HepG2 (cell line): ENCODE results near the gene ZDHHC7. TPM values are rescaled to one million over a fixed set of nuclear protein-coding genes. Genes with fewer than 3 reads are reported as not detected.

Source experiments
- ATAC-seq: fragments of 200-7000 bp; cut with Tn5 transposase; 3 replicates; pipeline ENCODE4 v1.9.1; 2020; ENCODE audit warnings: mild to moderate bottlenecking, moderate library complexity
- BruUV-seq: library from RNA; stranded (reverse); fragments of 400-500 nt; replicated peaks from 2 replicates; lab custom pipeline; 2021; lab: Mats Ljungman, UMichigan
- CTCF ChIA-PET: fragments of 300-600 bp; formaldehyde crosslinking; extraction: SDS; loops from one replicate; lab custom pipeline; 2021; ENCODE audit warnings: low total read pairs, inconsistent platforms, low intra/inter-chr PET ratio; lab: Yijun Ruan, JAX
- POLR2A ChIA-PET: fragments of 350-600 bp; sonication (Branson Sonifier 250); formaldehyde crosslinking; loops from one replicate; lab custom pipeline; 2020; ENCODE audit warnings: antibody characterized with exemption, inconsistent platforms; lab: Yijun Ruan, JAX
- DNase-seq: peaks from one replicate; pipeline ENCODE4 v3.0.0-alpha.2; 2015; ENCODE audit warnings: low spot score
- FAIRE-seq: peaks from 3 replicates; lab custom pipeline; 2011; peaks lifted over from hg19 to GRCh38; lab: Jason Lieb, UNC
- H2AFZ ChIP-seq: one replicate; pipeline ENCODE4 v1.6.1; 2011; ENCODE audit warnings: low read length, inconsistent platforms
- H3K27ac ChIP-seq: fragments of 300-600 bp; 3 replicates; pipeline ENCODE4 v1.8.0; 2011; ENCODE audit warnings: mixed run types, mild to moderate bottlenecking, mixed read lengths, low read length, inconsistent platforms; ENCODE audit not compliant: insufficient read depth; ENCODE audit errors: extremely low read length
- H3K27me3 ChIP-seq, 2 experiments: fragments of 200-600 bp in 1 of 2; 2 replicates in 1 of 2; 3 replicates in 1 of 2; pipeline versions ENCODE4 v1.6.0 to v1.8.0; 2011; ENCODE audit warnings: low read length in 2 of 2, mild to moderate bottlenecking in 2 of 2, moderate library complexity in 2 of 2, inconsistent platforms in 1 of 2; ENCODE audit not compliant: insufficient read depth in 2 of 2, control insufficient read depth in 1 of 2
- H3K36me3 ChIP-seq, 2 experiments: fragments of 200-600 bp in 1 of 2; replicated peaks in 1 of 2; 2 replicates in 1 of 2; 3 replicates in 1 of 2; pipeline versions ENCODE4 v1.5.1 to v1.8.0; 2011; ENCODE audit warnings: low read length in 2 of 2, inconsistent platforms in 1 of 2; ENCODE audit not compliant: insufficient read depth in 2 of 2, control insufficient read depth in 1 of 2
- H3K4me1 ChIP-seq: 2 replicates; pipeline ENCODE4 v1.5.1; 2012; ENCODE audit warnings: low read length, inconsistent platforms; ENCODE audit not compliant: insufficient read depth
- H3K4me2 ChIP-seq: 2 replicates; pipeline ENCODE4 v1.6.0; 2011; ENCODE audit warnings: low read depth, low read length, inconsistent platforms
- H3K4me3 ChIP-seq, 3 experiments: fragments of 200-600 bp in 1 of 3; sonication (generic), shearing (Covaris generic) in 1 of 3; replicated peaks in 1 of 3; 2 replicates each; pipeline ENCODE4 v1.5.1; 2011 to 2016; ENCODE audit warnings: low read length in 3 of 3, inconsistent platforms in 2 of 3, low read depth in 2 of 3, mild to moderate bottlenecking in 2 of 3, control low read depth in 1 of 3, mixed read lengths in 1 of 3; ENCODE audit not compliant: insufficient read depth in 1 of 3
- H3K79me2 ChIP-seq: one replicate; pipeline ENCODE4 v1.6.1; 2011; ENCODE audit warnings: low read length, inconsistent platforms; ENCODE audit not compliant: insufficient read depth
- H3K9ac ChIP-seq: 2 replicates; pipeline ENCODE4 v1.6.0; 2011; ENCODE audit warnings: mild to moderate bottlenecking, low read depth, low read length, inconsistent platforms; ENCODE audit not compliant: insufficient read depth
- H3K9me3 ChIP-seq: 2 replicates; pipeline ENCODE4 v1.5.1; 2012; ENCODE audit warnings: mild to moderate bottlenecking, low read length
- H4K20me1 ChIP-seq: 2 replicates; pipeline ENCODE4 v1.6.0; 2011; ENCODE audit warnings: inconsistent platforms, mild to moderate bottlenecking, low read length, moderate library complexity; ENCODE audit not compliant: insufficient read depth
- CC2D1A ChIP-seq: sonication (generic); formaldehyde crosslinking; IDR thresholded peaks from 2 replicates; pipeline ENCODE4 v1.8.1; 2023; ENCODE audit warnings: mild to moderate bottlenecking, missing genetic modification reagents
- CENPX ChIP-seq: sonication (generic); formaldehyde crosslinking; IDR thresholded peaks from 2 replicates; pipeline ENCODE4 v1.9.0; 2021; ENCODE audit warnings: mild to moderate bottlenecking, missing genetic modification reagents, moderate library complexity
- FOXJ3 ChIP-seq: sonication (generic); formaldehyde crosslinking; IDR thresholded peaks from 2 replicates; pipeline ENCODE4 v1.4.0; 2020; ENCODE audit warnings: missing genetic modification reagents, mild to moderate bottlenecking, borderline replicate concordance
- FOXO1 ChIP-seq: sonication (generic); formaldehyde crosslinking; IDR thresholded peaks from 2 replicates; pipeline ENCODE4 v1.4.0; 2020; ENCODE audit warnings: missing genetic modification reagents
- GTF2F1 ChIP-seq: fragments of 150-350 bp; IDR thresholded peaks from 2 replicates; pipeline ENCODE4 v1.6.1; 2014; ENCODE audit warnings: low read length
- PCBP1 ChIP-seq: fragments of 200-400 bp; formaldehyde crosslinking; IDR thresholded peaks from 2 replicates; pipeline ENCODE4 v1.6.1; 2017; ENCODE audit warnings: mild to moderate bottlenecking, low read depth, low read length, borderline replicate concordance
- PTBP1 ChIP-seq: fragments of 200-400 bp; formaldehyde crosslinking; IDR thresholded peaks from 2 replicates; pipeline ENCODE4 v1.6.1; 2018; ENCODE audit warnings: low read length, low read depth; ENCODE audit not compliant: poor library complexity, severe bottlenecking
- SP5 ChIP-seq: IDR thresholded peaks from 2 replicates; pipeline ENCODE4 v1.6.1; 2016; ENCODE audit warnings: low read depth, borderline replicate concordance
- ZFY ChIP-seq: sonication (generic); formaldehyde crosslinking; IDR thresholded peaks from 2 replicates; pipeline ENCODE4 v1.4.0; 2020; ENCODE audit warnings: missing genetic modification reagents
- ZNF136 ChIP-seq: sonication (generic); formaldehyde crosslinking; IDR thresholded peaks from 2 replicates; pipeline ENCODE4 v1.8.1; 2022; ENCODE audit warnings: low read depth, mild to moderate bottlenecking, moderate library complexity, missing genetic modification reagents
- ZNF30 ChIP-seq: sonication (generic); formaldehyde crosslinking; IDR thresholded peaks from 2 replicates; pipeline ENCODE4 v1.5.0; 2020; ENCODE audit warnings: mild to moderate bottlenecking, missing genetic modification reagents
- ZNF598 ChIP-seq: sonication (generic); formaldehyde crosslinking; IDR thresholded peaks from 2 replicates; pipeline ENCODE4 v1.5.1; 2020; ENCODE audit warnings: mild to moderate bottlenecking, missing genetic modification reagents, borderline replicate concordance
- WGBS: methylation state at CpG from one replicate; pipeline ENCODE4 v1.1.6; 2017; ENCODE audit warnings: low lambda C conversion rate; 5-methylcytosine and 5-hydroxymethylcytosine counted together
- in situ Hi-C: cut with HindIII; loops from 2 replicates; pipeline ENCODE4 v1.10.0; 2017; ENCODE audit warnings: low pct_unique_long_range_greater_than_20kb; ENCODE audit not compliant: extremely low pct_ligation_motif_present
- intact Hi-C: fragments of 100-400 bp; cut with micrococcal nuclease; formaldehyde crosslinking; loops from one replicate; pipeline ENCODE4 v1.10.0; 2022; ENCODE audit not compliant: unreplicated experiment
- polyA plus RNA-seq, 8 experiments: library from polyadenylated mRNA; depleted of rRNA in 3 of 8; stranded (reverse) in 7 of 8; unstranded in 1 of 8; fragments of >200 nt; fragmentation: Illumina TruSeq in 4 of 8; extraction: Trizol in 4 of 8; gene quantifications; 2 replicates each; pipeline versions ENCODE4 v1.2.1 to v1.2.3, GENCODE V29; 2011 to 2016; ENCODE audit warnings: low read depth in 4 of 8, missing spikeins in 1 of 8, mixed read lengths in 1 of 8; ENCODE audit not compliant: insufficient read depth in 1 of 8
- total RNA-seq, 5 experiments: library from RNA; depleted of rRNA; stranded (reverse); fragments of >200 nt; fragmentation: Illumina TruSeq; extraction: Trizol; gene quantifications; 2 replicates each; pipeline ENCODE4 v1.2.3, GENCODE V29; 2016; ENCODE audit warnings: low read depth in 1 of 5
- TF ChIP-seq, protein P1 (sequence below): sonication (generic); formaldehyde crosslinking; IDR thresholded peaks from 2 replicates; pipeline ENCODE4 v1.5.0; 2020; ENCODE audit warnings: missing genetic modification reagents
- TF ChIP-seq, protein P2 (sequence below): sonication (generic); formaldehyde crosslinking; IDR thresholded peaks from 2 replicates; pipeline ENCODE4 v1.5.0; 2020; ENCODE audit warnings: missing genetic modification reagents

The ZDHHC7 gene
- total and polyA plus RNA-seq, 2 of the 13 experiments (the other 11 are each of a cell fraction or from before 2014, with no cell fraction given): 46.8 to 67.6 TPM

GRCh38 chr16:85046472-85046916 lies 35.2 kb upstream of the ZDHHC7 start:
- Histone ChIP-seq H3K9ac (no peak overlapping the region), H4K20me1 (no peaks in the 10 kb centered on the region), H3K36me3 (no peaks in the 10 kb centered on the region), H3K27ac (no peak overlapping the region), H2AFZ (no peak overlapping the region), H3K27me3 (peaks cover 3 to 56% of the 10 kb centered on the region in 2 experiments; a peak in 3 of 5 replicates), H3K9me3 (no peaks in the 10 kb centered on the region), H3K4me3 (no peak overlapping the region), H3K4me2 (peak overlapping the region; percentile 77), H3K4me1 (peaks cover 14% of the 10 kb centered on the region), H3K79me2 (no peaks in the 10 kb centered on the region)
- ChIA-PET POLR2A (interaction anchor here (1.2 kb wide), 1 partner anchor 19 kb away, joined by 6 read pairs; the partner anchor contains the start of gene KIAA0513), CTCF (no interaction called here)
- ATAC-seq (no peak), FAIRE-seq (no peak), DNase-seq (no peak)
- no TSS peak for BruUV-seq
- 59% methylated on average over 8 of the region's 8 CpGs for WGBS
- intact Hi-C loops: no loop called here
- in situ Hi-C loops: no loop called here
- no peak for TF ChIP-seq FOXO1 (CRISPR knock-in tag)
- no peak for TF ChIP-seq PTBP1
- no peak for TF ChIP-seq ZNF136

GRCh38 chr16:85045641-85046471 lies 34.5 kb upstream of the ZDHHC7 start:
- Histone ChIP-seq H3K4me2 (no peak overlapping the region), H3K4me1 (peaks cover 14% of the 10 kb centered on the region), H2AFZ (no peak overlapping the region), H3K9me3 (no peaks in the 10 kb centered on the region), H3K27ac (no peak overlapping the region), H3K79me2 (no peaks in the 10 kb centered on the region), H4K20me1 (no peaks in the 10 kb centered on the region), H3K9ac (no peak overlapping the region), H3K4me3 (no peak overlapping the region), H3K27me3 (peaks cover 3 to 61% of the 10 kb centered on the region in 2 experiments; a peak in 3 of 5 replicates), H3K36me3 (no peaks in the 10 kb centered on the region)
- ATAC-seq: no peak
- ChIA-PET POLR2A (no interaction called here), CTCF (no interaction called here)
- in situ Hi-C loops (no loop called here), intact Hi-C loops (no loop called here)
- 63% methylated on average over 23 of the region's 23 CpGs for WGBS
- FAIRE-seq: no peak
- no TSS peak for BruUV-seq
- DNase-seq: no peak
- no peak for TF ChIP-seq ZNF598 (CRISPR knock-in tag)
- TF ChIP-seq, protein P1, sequence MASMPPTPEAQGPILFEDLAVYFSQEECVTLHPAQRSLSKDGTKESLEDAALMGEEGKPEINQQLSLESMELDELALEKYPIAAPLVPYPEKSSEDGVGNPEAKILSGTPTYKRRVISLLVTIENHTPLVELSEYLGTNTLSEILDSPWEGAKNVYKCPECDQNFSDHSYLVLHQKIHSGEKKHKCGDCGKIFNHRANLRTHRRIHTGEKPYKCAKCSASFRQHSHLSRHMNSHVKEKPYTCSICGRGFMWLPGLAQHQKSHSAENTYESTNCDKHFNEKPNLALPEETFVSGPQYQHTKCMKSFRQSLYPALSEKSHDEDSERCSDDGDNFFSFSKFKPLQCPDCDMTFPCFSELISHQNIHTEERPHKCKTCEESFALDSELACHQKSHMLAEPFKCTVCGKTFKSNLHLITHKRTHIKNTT (CRISPR knock-in tag): no peak
- TF ChIP-seq PCBP1: no peak
- no peak for TF ChIP-seq ZNF30 (CRISPR knock-in tag)
- no peak for TF ChIP-seq SP5 (CRISPR knock-in tag)
- TF ChIP-seq FOXJ3 (CRISPR knock-in tag): no peak
- TF ChIP-seq, protein P2, sequence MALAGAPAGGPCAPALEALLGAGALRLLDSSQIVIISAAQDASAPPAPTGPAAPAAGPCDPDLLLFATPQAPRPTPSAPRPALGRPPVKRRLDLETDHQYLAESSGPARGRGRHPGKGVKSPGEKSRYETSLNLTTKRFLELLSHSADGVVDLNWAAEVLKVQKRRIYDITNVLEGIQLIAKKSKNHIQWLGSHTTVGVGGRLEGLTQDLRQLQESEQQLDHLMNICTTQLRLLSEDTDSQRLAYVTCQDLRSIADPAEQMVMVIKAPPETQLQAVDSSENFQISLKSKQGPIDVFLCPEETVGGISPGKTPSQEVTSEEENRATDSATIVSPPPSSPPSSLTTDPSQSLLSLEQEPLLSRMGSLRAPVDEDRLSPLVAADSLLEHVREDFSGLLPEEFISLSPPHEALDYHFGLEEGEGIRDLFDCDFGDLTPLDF (CRISPR knock-in tag): no peak
- no peak for TF ChIP-seq ZFY (CRISPR knock-in tag)
- TF ChIP-seq CENPX (CRISPR knock-in tag): no peak
- no peak for TF ChIP-seq GTF2F1
- TF ChIP-seq CC2D1A (CRISPR knock-in tag): no peak
